Skeletal muscle cell (primary cell): ENCODE measurements around the gene BBS9.
"Not testable (repeated sequence)": the region's sequence is repeated elsewhere in the genome, so short reads cannot be mapped to it uniquely, and the experiment has no call there.

ENCODE experiments used
- DNase-seq: peaks from one replicate; pipeline ENCODE4 v3.0.0-alpha.2; 2010; ENCODE audit warnings: low read depth
- H3K4me3 ChIP-seq: 2 replicates; pipeline ENCODE4 v1.5.1; 2011; ENCODE audit warnings: low read depth, mild to moderate bottlenecking, control low read depth, low read length, moderate library complexity

The BBS9 gene

DNA sequence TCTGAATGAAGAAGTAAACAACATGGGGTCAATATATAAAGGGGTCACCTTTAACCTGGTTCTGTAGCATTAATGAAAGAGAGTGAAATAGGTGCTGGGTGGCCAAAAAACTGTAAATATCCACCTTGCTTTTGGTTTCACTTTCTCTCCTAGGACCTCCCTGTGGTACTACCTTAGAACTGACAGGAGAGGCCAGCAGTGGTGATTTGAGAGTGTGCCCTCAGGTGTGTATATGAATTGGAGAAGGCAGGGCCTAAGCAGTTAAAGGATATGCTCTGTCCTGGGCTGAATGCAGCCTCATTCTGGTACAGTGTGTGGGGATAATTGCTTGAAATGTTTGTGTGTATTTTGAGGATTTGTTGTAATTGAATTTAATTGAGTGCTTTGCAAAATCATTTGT, 62.0 kb downstream of the BBS9 start:
- no peak overlapping the region for H3K4me3 ChIP-seq
- no peak for DNase-seq

DNA sequence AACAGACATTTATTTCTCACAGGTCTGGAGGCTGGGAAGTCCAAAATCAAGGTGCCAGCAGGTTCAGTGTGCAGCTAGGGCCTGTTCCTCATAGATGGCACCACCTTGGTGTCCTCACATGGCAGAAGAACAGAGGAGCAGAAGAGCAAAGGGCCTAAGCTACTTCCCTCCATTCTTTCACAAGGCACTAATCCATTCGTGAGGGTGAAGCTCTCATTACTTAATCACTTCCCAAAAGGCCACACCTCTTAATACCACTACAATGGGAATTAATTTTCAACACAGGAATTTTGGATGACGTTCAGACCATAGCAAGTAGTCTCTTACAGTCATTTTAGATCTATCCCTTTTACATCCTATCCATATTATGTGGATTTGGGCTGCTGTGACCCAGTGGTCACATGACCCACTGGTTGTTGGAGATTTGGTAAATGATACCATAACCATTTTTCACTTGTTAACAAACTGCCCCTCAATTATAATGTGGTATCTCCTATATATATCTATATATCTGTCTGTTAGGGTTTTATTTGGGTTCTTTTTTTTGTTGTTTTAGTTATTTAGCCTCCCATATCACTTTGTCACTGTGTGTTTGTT, 63.4 kb downstream of the BBS9 start:
- DNase-seq, result no peak

GRCh38 chr7:33193308-33193864, 64.0 kb downstream of the BBS9 start:
- DNase-seq, result no peak
- H3K4me3 ChIP-seq, result no peak overlapping the region

More for the DNA sequence above, 63.4 kb downstream of the BBS9 start:
- H3K4me3 ChIP-seq, result no peak overlapping the region

- H3K4me3 ChIP-seq, result no peak overlapping the region
- DNase-seq, result peak; percentile 88
These were observed 65.9 kb downstream of the BBS9 start for GRCh38 chr7:33195264-33195663.

DNA sequence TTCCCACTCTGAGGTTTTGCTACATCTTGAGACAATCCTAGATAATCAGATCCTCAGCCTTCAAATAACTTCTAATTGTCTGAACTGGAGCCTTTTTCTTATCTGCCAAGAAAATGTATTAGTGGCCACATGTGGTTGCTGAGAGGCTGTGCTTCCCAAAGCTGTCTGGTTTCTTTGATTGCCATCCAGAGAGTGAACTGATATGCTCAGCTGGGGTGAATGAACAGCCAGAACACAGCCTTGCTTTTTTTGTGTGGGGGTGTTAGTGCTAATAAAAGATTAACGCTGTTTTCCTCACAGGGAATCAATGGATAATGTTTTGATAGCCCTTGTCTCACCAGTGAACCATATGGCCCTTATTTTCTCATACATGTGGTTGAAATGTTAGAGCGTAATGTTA, 66.9 kb downstream of the BBS9 start:
- DNase-seq, result peak; percentile 34

DNA sequence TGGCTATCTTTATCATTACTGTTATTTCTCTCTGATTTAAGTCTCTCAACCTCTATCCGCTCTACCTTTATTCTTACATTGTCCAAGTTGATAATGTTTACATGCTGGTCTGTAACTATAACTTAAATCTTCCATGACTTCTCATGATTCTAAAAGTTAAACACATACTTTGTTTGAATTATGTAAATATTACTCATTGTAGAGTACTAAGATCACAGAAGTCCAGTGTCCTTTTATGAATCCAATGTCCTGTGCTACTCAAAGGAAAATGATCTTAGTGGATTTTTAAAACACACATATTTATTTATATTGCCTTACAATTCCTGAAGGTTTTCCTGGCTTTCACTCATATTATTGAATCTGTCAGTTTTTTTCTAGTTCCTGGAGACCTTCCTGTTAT, 70.9 kb downstream of the BBS9 start:
- H3K4me3 ChIP-seq, result no peak overlapping the region
- DNase-seq, result no peak

More for the DNA sequence above, 66.9 kb downstream of the BBS9 start:
- no peak overlapping the region for H3K4me3 ChIP-seq

DNA sequence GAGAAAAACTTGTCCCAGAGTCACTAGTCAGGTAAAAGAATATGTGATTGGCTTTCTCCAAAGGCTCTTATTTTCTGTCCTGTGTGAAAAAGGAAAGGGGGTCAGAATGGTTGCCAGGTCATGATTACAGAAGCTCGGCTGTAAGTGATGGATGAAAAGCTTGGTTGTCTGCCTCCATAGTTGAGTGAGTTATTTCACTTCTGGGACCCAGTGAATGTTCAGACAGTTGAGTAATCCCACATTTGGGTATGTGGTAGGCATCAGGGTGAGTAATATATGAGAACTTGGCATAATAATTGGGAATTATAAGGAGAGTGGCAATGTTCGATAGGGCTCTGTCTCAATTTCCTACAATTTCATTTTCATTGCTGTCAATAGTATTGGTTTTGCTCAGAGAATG, 72.5 kb downstream of the BBS9 start:
- H3K4me3 ChIP-seq, result no peak overlapping the region
- no peak for DNase-seq

DNA sequence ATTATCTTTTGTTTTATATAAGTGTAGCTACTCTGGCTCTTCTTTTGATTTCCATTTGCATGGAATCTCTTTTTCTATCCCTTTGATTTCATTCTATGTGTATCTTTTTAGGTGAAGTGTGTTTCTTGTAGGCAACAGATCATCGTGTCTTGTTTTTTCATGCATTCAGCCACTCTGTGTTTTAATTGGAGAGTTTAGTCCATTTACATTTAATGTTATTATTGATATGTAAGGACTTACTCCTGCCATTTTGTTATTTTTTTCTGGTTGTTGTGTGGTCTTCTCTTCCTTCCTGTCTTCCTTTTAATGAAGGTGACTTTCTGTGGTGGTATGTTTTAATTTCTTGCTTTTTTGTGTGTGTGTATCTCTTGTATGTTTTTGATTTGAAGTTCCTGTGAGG, 81.6 kb downstream of the BBS9 start:
- no peak for DNase-seq
- H3K4me3 ChIP-seq, result no peak overlapping the region

DNA sequence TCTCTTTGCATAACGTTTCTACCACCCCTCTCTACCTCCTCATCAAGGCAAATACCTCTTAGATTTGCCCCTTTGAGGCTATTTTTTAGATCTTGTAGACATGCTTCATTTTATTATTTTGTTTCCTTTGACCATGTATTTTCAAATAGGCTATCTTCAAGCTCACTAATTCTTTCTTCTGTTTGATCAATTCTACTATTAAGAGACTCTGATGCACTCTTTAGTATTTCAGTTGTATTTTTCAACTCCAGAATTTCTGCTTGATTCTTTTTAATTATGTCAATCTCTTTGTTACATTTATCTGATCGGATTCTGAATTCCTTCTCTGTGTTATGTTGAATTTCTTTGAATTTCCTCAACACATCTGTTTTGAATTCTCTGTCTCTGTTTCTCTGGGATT, 82.8 kb downstream of the BBS9 start:
- DNase-seq, result no peak

GRCh38 chr7:33215992-33216391, 86.6 kb downstream of the BBS9 start:
- DNase-seq, result no peak
- no peak overlapping the region for H3K4me3 ChIP-seq

More for the DNA sequence above, 82.8 kb downstream of the BBS9 start:
- H3K4me3 ChIP-seq, result no peak overlapping the region

DNA sequence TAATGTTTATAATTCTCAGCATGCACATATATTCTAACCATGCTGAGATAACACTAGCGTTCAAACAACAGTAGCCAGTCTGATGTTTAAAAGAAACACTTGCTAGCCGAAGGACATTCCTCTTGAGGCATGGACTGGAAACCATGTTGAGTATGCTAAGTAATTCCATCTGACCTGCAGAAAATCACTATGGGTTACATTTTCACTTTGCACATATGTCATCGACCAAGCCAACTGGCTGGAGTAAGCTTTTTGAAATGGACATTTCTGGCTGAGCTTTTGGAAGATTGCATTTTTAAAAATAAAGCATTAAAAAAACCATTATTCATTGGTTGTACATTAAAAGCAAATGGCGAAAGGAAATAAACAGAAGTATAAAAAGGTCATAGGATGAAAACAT, 88.2 kb downstream of the BBS9 start:
- DNase-seq, result no peak
- no peak overlapping the region for H3K4me3 ChIP-seq

DNA sequence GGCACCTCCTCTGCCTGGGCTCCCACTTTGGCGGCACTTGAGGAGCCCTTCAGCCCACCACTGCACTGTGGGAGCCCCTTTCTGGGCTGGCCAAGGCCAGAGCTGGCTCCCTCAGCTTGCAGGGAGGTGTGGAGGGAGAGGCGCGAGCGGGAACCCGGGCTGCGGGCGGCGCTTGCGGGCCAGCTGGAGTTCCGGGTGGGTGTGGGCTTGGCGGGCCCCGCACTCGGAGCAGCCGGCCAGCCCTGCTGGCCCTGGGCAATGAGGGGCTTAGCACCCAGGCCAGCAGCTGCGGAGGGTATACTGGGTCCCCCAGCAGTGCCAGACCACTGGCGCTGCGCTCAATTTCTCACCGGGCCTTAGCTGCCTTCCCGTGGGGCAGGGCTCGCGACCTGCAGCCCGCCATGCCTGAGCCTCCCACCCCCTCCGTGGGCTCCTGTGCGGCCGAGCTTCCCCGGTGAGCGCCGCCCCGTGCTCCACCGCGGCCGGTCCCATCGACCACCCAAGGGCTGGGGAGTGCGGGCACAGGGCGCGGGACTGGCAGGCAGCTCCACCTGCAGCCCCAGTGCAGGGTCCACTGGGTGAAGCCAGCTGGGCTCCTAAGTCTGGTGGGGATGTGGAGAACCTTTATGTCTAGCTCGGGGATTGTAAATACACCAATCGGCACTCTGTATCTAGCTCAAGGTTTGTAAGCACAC, 89.6 kb downstream of the BBS9 start:
- H3K4me3 ChIP-seq, DNase-seq: not testable (repeated sequence)

GRCh38 chr7:33220231-33220630, 90.9 kb downstream of the BBS9 start:
- no peak overlapping the region for H3K4me3 ChIP-seq
- no peak for DNase-seq

DNA sequence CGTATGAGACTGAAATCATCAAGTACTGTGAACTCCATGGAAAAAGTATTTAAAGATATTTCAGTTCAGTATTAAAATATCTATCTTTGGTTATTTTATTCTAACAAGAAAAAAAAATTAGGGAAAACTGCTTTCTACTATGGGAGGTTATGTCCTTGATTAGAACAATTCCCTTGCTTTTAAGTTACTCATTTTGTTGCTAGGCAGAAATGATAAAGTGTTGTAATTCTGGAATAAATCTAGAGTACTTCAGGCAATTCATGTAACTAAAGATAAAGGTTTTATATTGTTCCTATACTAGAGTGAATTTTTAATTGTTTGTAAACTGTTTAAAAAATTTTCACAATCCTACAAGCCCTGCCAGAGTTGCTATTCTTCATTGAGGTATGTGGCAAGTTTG, 92.0 kb downstream of the BBS9 start:
- no peak overlapping the region for H3K4me3 ChIP-seq
- no peak for DNase-seq

GRCh38 chr7:33232632-33233145, 103.3 kb downstream of the BBS9 start:
- DNase-seq, result no peak

DNA sequence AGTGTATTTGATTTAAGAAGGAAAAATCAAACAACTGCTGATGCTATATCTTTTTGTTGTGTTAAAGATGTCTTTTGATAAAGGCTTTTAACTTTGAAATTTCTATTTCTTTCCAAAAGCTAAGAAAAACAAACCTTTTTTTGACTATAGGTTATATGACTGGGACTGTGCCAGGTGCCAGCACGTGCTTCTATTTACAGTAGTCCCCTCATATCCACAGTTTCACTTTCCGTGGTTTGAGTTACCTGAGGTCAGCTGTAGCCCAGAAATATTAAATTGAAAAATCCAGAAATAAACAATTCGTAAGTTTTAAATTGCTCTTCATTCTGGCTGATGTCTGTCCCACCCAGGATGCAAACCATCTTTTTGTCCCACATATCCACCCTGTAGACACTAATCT, 104.3 kb downstream of the BBS9 start:
- DNase-seq, result no peak
- H3K4me3 ChIP-seq, result no peak overlapping the region

More at GRCh38 chr7:33232632-33233145, 103.3 kb downstream of the BBS9 start:
- H3K4me3 ChIP-seq, result no peak overlapping the region

GRCh38 chr7:33237036-33237435, 107.7 kb downstream of the BBS9 start:
- H3K4me3 ChIP-seq, result no peak overlapping the region

GRCh38 chr7:33243319-33243881, 114.0 kb downstream of the BBS9 start:
- DNase-seq, result peak; percentile 22
- no peak overlapping the region for H3K4me3 ChIP-seq

More at GRCh38 chr7:33237036-33237435, 107.7 kb downstream of the BBS9 start:
- no peak for DNase-seq

DNA sequence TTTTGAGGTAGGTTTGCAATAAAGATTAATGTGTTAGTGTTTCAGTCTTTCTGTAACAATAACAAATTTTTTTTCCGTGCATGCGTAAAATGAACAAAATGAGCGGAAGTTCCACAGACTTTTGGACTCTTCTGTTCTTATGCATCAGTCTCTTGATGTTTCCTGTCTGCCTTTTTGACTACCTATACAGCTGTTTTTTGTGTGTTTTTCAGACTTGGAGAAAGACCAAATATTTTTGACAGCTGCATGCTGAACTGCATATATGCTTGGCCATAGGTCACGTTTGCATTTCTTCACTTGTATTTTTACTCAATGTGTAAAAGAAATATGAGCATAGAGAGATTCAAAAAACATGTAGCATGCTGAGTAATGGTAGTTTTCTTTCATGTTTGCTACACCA, 119.3 kb downstream of the BBS9 start:
- no peak overlapping the region for H3K4me3 ChIP-seq
- peak; percentile 32 for DNase-seq

GRCh38 chr7:33250421-33250871, 121.1 kb downstream of the BBS9 start:
- DNase-seq, result peak; percentile 18
- H3K4me3 ChIP-seq, result no peak overlapping the region
